CD14-positive monocyte (primary cell): ENCODE data around the gene STAM2. TPM values are rescaled to one million over a fixed set of nuclear protein-coding genes. Genes with fewer than 3 reads are reported as not detected.

ENCODE experiments used
- DNase-seq, 3 donors: peaks; one replicate each; pipeline ENCODE4 v3.0.0-alpha.2; 2011 to 2022
- H2AFZ ChIP-seq: 2 replicates; pipeline ENCODE4 v1.6.0; 2012; ENCODE audit warnings: mild to moderate bottlenecking, low read depth, low read length, inconsistent platforms; ENCODE audit not compliant: insufficient read depth, poor library complexity, severe bottlenecking
- H3K27ac ChIP-seq, 2 donors: 1 replicate in 1 of 2; 2 replicates in 1 of 2; pipeline ENCODE4 v1.5.1; 2012 to 2013; ENCODE audit warnings: low read length in 2 of 2, control low read depth in 1 of 2, inconsistent platforms in 1 of 2, low read depth in 1 of 2, mild to moderate bottlenecking in 1 of 2
- H3K27me3 ChIP-seq, 2 donors: one replicate each; pipeline versions ENCODE4 v1.6.0 to v1.6.1; 2011 to 2013; ENCODE audit warnings: low read length in 2 of 2; ENCODE audit not compliant: control insufficient read depth in 2 of 2, insufficient read depth in 2 of 2
- H3K36me3 ChIP-seq, 2 donors: replicated peaks in 1 of 2; 1 replicate in 1 of 2; 2 replicates in 1 of 2; pipeline versions ENCODE4 v1.5.1 to v1.6.1; 2012 to 2013; ENCODE audit warnings: low read length in 2 of 2, control low read depth in 1 of 2, inconsistent platforms in 1 of 2, mild to moderate bottlenecking in 1 of 2; ENCODE audit not compliant: insufficient read depth in 2 of 2, control insufficient read depth in 1 of 2
- H3K4me1 ChIP-seq, 2 donors: 1 replicate in 1 of 2; 2 replicates in 1 of 2; pipeline versions ENCODE4 v1.5.1 to v1.6.1; 2012 to 2013; ENCODE audit warnings: low read length in 2 of 2, control low read depth in 1 of 2, inconsistent platforms in 1 of 2, mild to moderate bottlenecking in 1 of 2, moderate library complexity in 1 of 2; ENCODE audit not compliant: insufficient read depth in 2 of 2, control insufficient read depth in 1 of 2
- H3K4me2 ChIP-seq: replicated peaks from 2 replicates; pipeline ENCODE3; 2012; ENCODE audit warnings: low read length, moderate library complexity, mild to moderate bottlenecking; ENCODE audit not compliant: poor library complexity, severe bottlenecking; ENCODE audit errors: extremely low read depth
- H3K4me3 ChIP-seq, 3 experiments: fragments of 200-600 bp in 1 of 3; sonication (generic) in 1 of 3; replicated peaks in 1 of 3; 1 replicate in 2 of 3; 2 replicates in 1 of 3; pipeline ENCODE4 v1.5.1; 2011 to 2013; ENCODE audit warnings: low read length in 3 of 3, mild to moderate bottlenecking in 3 of 3, control low read depth in 2 of 3, low read depth in 2 of 3, inconsistent platforms in 1 of 3, moderate library complexity in 1 of 3
- H3K79me2 ChIP-seq: 2 replicates; pipeline ENCODE4 v1.6.0; 2012; ENCODE audit warnings: mild to moderate bottlenecking, control low read depth, inconsistent platforms, low read length, moderate library complexity; ENCODE audit not compliant: insufficient read depth
- H3K9ac ChIP-seq: 2 replicates; pipeline ENCODE4 v1.6.0; 2017; ENCODE audit warnings: low read length, mild to moderate bottlenecking; ENCODE audit not compliant: insufficient read depth, poor library complexity, severe bottlenecking
- H3K9me3 ChIP-seq, 2 donors: replicated peaks in 1 of 2; 1 replicate in 1 of 2; 2 replicates in 1 of 2; pipeline versions ENCODE4 v1.5.1 to v1.6.1; 2012 to 2013; ENCODE audit warnings: low read length in 2 of 2, control low read depth in 1 of 2; ENCODE audit not compliant: control insufficient read depth in 1 of 2, insufficient read depth in 1 of 2
- H4K20me1 ChIP-seq: 2 replicates; pipeline ENCODE4 v1.6.0; 2012; ENCODE audit warnings: mild to moderate bottlenecking, low read length, control low read depth, moderate library complexity; ENCODE audit not compliant: insufficient read depth
- H3K27ac Mint-ChIP-seq, 7 donors: one replicate each; pipeline ENCODE4 v1.8.0; 2020; ENCODE audit warnings: mild to moderate bottlenecking in 7 of 7, mixed read lengths in 7 of 7, moderate library complexity in 6 of 7, inconsistent platforms in 2 of 7
- H3K27me3 Mint-ChIP-seq, 3 donors: one replicate each; pipeline ENCODE4 v1.8.0; 2021 to 2022; ENCODE audit warnings: low read depth in 3 of 3, mild to moderate bottlenecking in 3 of 3, mixed read lengths in 3 of 3, moderate library complexity in 3 of 3, inconsistent platforms in 1 of 3
- H3K36me3 Mint-ChIP-seq, 2 donors: one replicate each; pipeline ENCODE4 v1.8.0; 2020; ENCODE audit warnings: mixed read lengths in 2 of 2, inconsistent platforms in 1 of 2, mild to moderate bottlenecking in 1 of 2
- H3K4me1 Mint-ChIP-seq: one replicate; pipeline ENCODE4 v1.8.0; 2020; ENCODE audit warnings: mild to moderate bottlenecking, mixed read lengths
- H3K4me3 Mint-ChIP-seq, 2 donors: one replicate each; pipeline ENCODE4 v1.8.0; 2020; ENCODE audit warnings: mild to moderate bottlenecking in 2 of 2, mixed read lengths in 2 of 2, moderate library complexity in 1 of 2
- H3K9me3 Mint-ChIP-seq, 7 donors: one replicate each; pipeline ENCODE4 v1.8.0; 2020 to 2022; ENCODE audit warnings: mixed read lengths in 7 of 7, mild to moderate bottlenecking in 6 of 7, moderate library complexity in 6 of 7, inconsistent platforms in 2 of 7
- CTCF ChIP-seq: fragments of 200-600 bp; IDR thresholded peaks from one replicate; pipeline ENCODE4 v1.8.0; 2022; ENCODE audit warnings: antibody characterized with exemption, mild to moderate bottlenecking
- WGBS: methylation state at CpG from one replicate; pipeline ENCODE4 v1.1.5; 2013; ENCODE audit warnings: missing lambda C conversion rate; ENCODE audit not compliant: insufficient coverage; 5-methylcytosine and 5-hydroxymethylcytosine counted together
- intact Hi-C, 2 donors: fragments of 100-400 bp; cut with micrococcal nuclease; formaldehyde crosslinking; loops; one replicate each; pipeline versions ENCODE4 v1.15.0 to v1.15.1; 2023
- polyA plus RNA-seq, 3 donors: library from polyadenylated mRNA; depleted of rRNA in 1 of 3; unstranded in 2 of 3; stranded (reverse) in 1 of 3; fragments of 300-500 nt in 2 of 3; fragments of >200 nt in 1 of 3; fragmentation: Illumina TruSeq in 2 of 3; gene quantifications; 1 replicate in 2 of 3; 2 replicates in 1 of 3; pipeline ENCODE4 v1.2.3, GENCODE V29; 2012 to 2021

The STAM2 gene
- polyA plus RNA-seq, 3 donors: 6.9 to 12.6 (median 8.2) TPM

GRCh38 chr2:152120430-152120829, 55.1 kb downstream of the STAM2 start:
- intact Hi-C loops: no loop called here
- Histone ChIP-seq H2AFZ (no peak overlapping the region), H3K36me3 (peaks cover 42 to 64% of the 10 kb centered on the region in 2 donors), H3K79me2 (no peaks in the 10 kb centered on the region), H3K4me2 (no peak overlapping the region), H3K27ac (no peak overlapping the region), H3K9me3 (no peaks in the 10 kb centered on the region), H3K4me1 (no peaks in the 10 kb centered on the region), H3K9ac (no peak overlapping the region), H3K4me3 (no peak overlapping the region), H4K20me1 (no peaks in the 10 kb centered on the region), H3K27me3 (no peaks in the 10 kb centered on the region)
- TF ChIP-seq CTCF: no peak
- H3K27ac Mint-ChIP-seq: peak overlapping the region in 2 of 7 donors; percentile 27 to 54
- no peak overlapping the region for H3K4me3 Mint-ChIP-seq
- peaks cover 52 to 58% of the 10 kb centered on the region in 2 donors for H3K36me3 Mint-ChIP-seq
- DNase-seq: no peak
- no peaks in the 10 kb centered on the region for H3K9me3 Mint-ChIP-seq
- H3K4me1 Mint-ChIP-seq: no peaks in the 10 kb centered on the region
- no CpG with 5 or more reads among the region's 1 CpG for WGBS
- H3K27me3 Mint-ChIP-seq: peaks cover 0 to 1% (median 0%) of the 10 kb centered on the region in 3 donors

GRCh38 chr2:152115952-152116351, 59.6 kb downstream of the STAM2 start:
- Histone ChIP-seq H3K27ac (no peak overlapping the region), H3K4me1 (no peaks in the 10 kb centered on the region), H3K4me2 (no peak overlapping the region), H3K4me3 (no peak overlapping the region), H3K79me2 (no peaks in the 10 kb centered on the region), H2AFZ (no peak overlapping the region), H3K36me3 (peaks cover 14 to 22% of the 10 kb centered on the region in 2 donors), H3K27me3 (no peaks in the 10 kb centered on the region), H3K9ac (no peak overlapping the region), H4K20me1 (no peaks in the 10 kb centered on the region), H3K9me3 (no peaks in the 10 kb centered on the region)
- WGBS: 100% methylated on average over 1 of the region's 3 CpGs
- TF ChIP-seq CTCF: no peak
- Mint-ChIP-seq H3K36me3 (peaks cover 20 to 26% of the 10 kb centered on the region in 2 donors), H3K27ac (peak overlapping the region in 3 of 7 donors; percentile 20 to 69 (median 25)), H3K9me3 (no peaks in the 10 kb centered on the region), H3K27me3 (peaks cover 0 to 2% (median 1%) of the 10 kb centered on the region in 3 donors), H3K4me1 (peaks cover 8% of the 10 kb centered on the region), H3K4me3 (no peak overlapping the region)
- intact Hi-C loops: no loop called here
- DNase-seq: no peak
